ENCODE results near the gene SSBP3. TPM values are rescaled to one million over a fixed set of nuclear protein-coding genes. Genes with fewer than 3 reads are reported as not detected.

Gene SSBP3
- total RNA-seq, 2 experiments from 2014 or later = 90.0 TPM

- peak; percentile 77 for DNase-seq
- Mint-ChIP-seq H3K4me3 (peak overlapping the region; percentile 90), H3K27ac (peak overlapping the region; percentile 95), H3K9me3 (no peaks in the 10 kb centered on the region), H3K27me3 (no peaks in the 10 kb centered on the region), H3K36me3 (ENCODE audit: low read depth) (peaks cover 20% of the 10 kb centered on the region), H3K4me1 (peaks cover 62% of the 10 kb centered on the region)
- ChIA-PET POLR2A (interaction anchor here (0.6 to 2.5 kb wide), 12 partner anchors 21 to 462 kb away, joined by 3 to 60 read pairs (median 6); partner anchors contain the start of genes CYB5RL, IFT25, MRPL37 and TCEANC2), CTCF (interaction anchor here (0.7 to 6.7 kb wide), 7 partner anchors 73 to 226 kb away, joined by 3 to 104 read pairs (median 4); no protein-coding TSS in a partner anchor)
Observed at GRCh38 chr1:54407404-54408146, 1.4 kb upstream of the SSBP3 start.

- no peak for DNase-seq
- Mint-ChIP-seq H3K4me3 (peak overlapping the region; percentile 90), H3K36me3 (ENCODE audit: low read depth) (peaks cover 25% of the 10 kb centered on the region), H3K27ac (peak overlapping the region; percentile 95), H3K9me3 (no peaks in the 10 kb centered on the region), H3K4me1 (peaks cover 63% of the 10 kb centered on the region), H3K27me3 (no peaks in the 10 kb centered on the region)
- CTCF ChIA-PET = interaction anchor here (0.7 to 6.7 kb wide), 7 partner anchors 74 to 226 kb away, joined by 3 to 104 read pairs (median 4); no protein-coding TSS in a partner anchor
- POLR2A ChIA-PET = interaction anchor here (0.6 to 2.5 kb wide), 14 partner anchors 21 to 462 kb away, joined by 3 to 60 read pairs (median 4); partner anchors contain the start of genes CYB5RL, IFT25, MRPL37 and TCEANC2
Observed at GRCh38 chr1:54407154-54407403, 885 bp upstream of the SSBP3 start.

GRCh38 chr1:54405898-54406293 is 298 bp downstream of the SSBP3 start:
- no peaks in the 10 kb centered on the region for H3K27me3 Mint-ChIP-seq
- no peak overlapping the region for H3K27ac Mint-ChIP-seq
- H3K4me3 Mint-ChIP-seq = peak overlapping the region; percentile 65
- peaks cover 71% of the 10 kb centered on the region for H3K4me1 Mint-ChIP-seq
- H3K36me3 Mint-ChIP-seq (ENCODE audit: low read depth) = peaks cover 36% of the 10 kb centered on the region
- no peaks in the 10 kb centered on the region for H3K9me3 Mint-ChIP-seq
- ChIA-PET POLR2A (interaction anchor here (0.6 to 2.5 kb wide), 9 partner anchors 10 to 353 kb away, joined by 3 to 60 read pairs (median 7); partner anchors contain the start of genes CYB5RL, MRPL37, TCEANC2 and TMEM59), CTCF (interaction anchor here (0.7 to 6.7 kb wide), 4 partner anchors 10 to 324 kb away, joined by 3 to 104 read pairs (median 4); no protein-coding TSS in a partner anchor)
- DNase-seq = no peak

GRCh38 chr1:54404939-54405897 is 976 bp downstream of the SSBP3 start:
- Mint-ChIP-seq H3K9me3 (no peaks in the 10 kb centered on the region), H3K4me3 (peak overlapping the region; percentile 79), H3K36me3 (ENCODE audit: low read depth) (peaks cover 43% of the 10 kb centered on the region), H3K27me3 (no peaks in the 10 kb centered on the region), H3K4me1 (peaks cover 72% of the 10 kb centered on the region), H3K27ac (peak overlapping the region; percentile 11)
- POLR2A ChIA-PET = interaction anchor here (2.5 kb wide), 1 partner anchor 83 kb away, joined by 60 read pairs; no protein-coding TSS in a partner anchor
- CTCF ChIA-PET = interaction anchor here (1.3 to 6.7 kb wide), 2 partner anchors 14 to 82 kb away, joined by 3 to 104 read pairs; no protein-coding TSS in a partner anchor
- DNase-seq = no peak

- H3K36me3 Mint-ChIP-seq (ENCODE audit: low read depth) = peaks cover 52% of the 10 kb centered on the region
- H3K4me3 Mint-ChIP-seq = peak overlapping the region; percentile 79
- peaks cover 70% of the 10 kb centered on the region for H3K4me1 Mint-ChIP-seq
- ChIA-PET POLR2A (interaction anchor here (1.4 kb wide), 1 partner anchor 202 kb away, joined by 3 read pairs; no protein-coding TSS in a partner anchor), CTCF (interaction anchor here (1.3 to 6.7 kb wide), 2 partner anchors 13 to 83 kb away, joined by 3 to 104 read pairs; no protein-coding TSS in a partner anchor)
- H3K27ac Mint-ChIP-seq = peak overlapping the region; percentile 45
- H3K27me3 Mint-ChIP-seq = no peaks in the 10 kb centered on the region
- DNase-seq = no peak
- no peaks in the 10 kb centered on the region for H3K9me3 Mint-ChIP-seq
Observed at GRCh38 chr1:54404263-54404662, 1.9 kb downstream of the SSBP3 start.

- no peak for DNase-seq
- Mint-ChIP-seq H3K27ac (peak overlapping the region; percentile 45), H3K27me3 (no peaks in the 10 kb centered on the region), H3K4me1 (peaks cover 69% of the 10 kb centered on the region), H3K36me3 (ENCODE audit: low read depth) (peaks cover 56% of the 10 kb centered on the region), H3K4me3 (peak overlapping the region; percentile 79), H3K9me3 (no peaks in the 10 kb centered on the region)
- CTCF ChIA-PET = interaction anchor here (1.3 to 6.7 kb wide), 2 partner anchors 12 to 84 kb away, joined by 3 to 104 read pairs; no protein-coding TSS in a partner anchor
- POLR2A ChIA-PET = interaction anchor here (0.9 to 1.4 kb wide), 4 partner anchors 17 to 202 kb away, joined by 3 read pairs; no protein-coding TSS in a partner anchor
Observed at GRCh38 chr1:54403808-54404261, 2.4 kb downstream of the SSBP3 start.

GRCh38 chr1:54403405-54403804 is 2.8 kb downstream of the SSBP3 start:
- Mint-ChIP-seq H3K4me3 (peak overlapping the region; percentile 79), H3K9me3 (no peaks in the 10 kb centered on the region), H3K27ac (no peak overlapping the region), H3K27me3 (no peaks in the 10 kb centered on the region), H3K36me3 (ENCODE audit: low read depth) (peaks cover 61% of the 10 kb centered on the region), H3K4me1 (peaks cover 67% of the 10 kb centered on the region)
- POLR2A ChIA-PET = interaction anchor here (0.9 to 1.4 kb wide), 4 partner anchors 17 to 201 kb away, joined by 3 read pairs; no protein-coding TSS in a partner anchor
- DNase-seq = no peak
- CTCF ChIA-PET = interaction anchor here (6.7 kb wide), 1 partner anchor 84 kb away, joined by 104 read pairs; no protein-coding TSS in a partner anchor

- peaks cover 66% of the 10 kb centered on the region for H3K36me3 Mint-ChIP-seq (ENCODE audit: low read depth)
- POLR2A ChIA-PET = interaction anchor here (1.0 kb wide), 1 partner anchor 16 kb away, joined by 3 read pairs; no protein-coding TSS in a partner anchor
Observed at GRCh38 chr1:54402896-54403295, 3.3 kb downstream of the SSBP3 start.

GRCh38 chr1:54401799-54402198 is 4.4 kb downstream of the SSBP3 start:
- H3K4me3 Mint-ChIP-seq = no peak overlapping the region
- H3K36me3 Mint-ChIP-seq (ENCODE audit: low read depth) = peaks cover 75% of the 10 kb centered on the region
- POLR2A ChIA-PET = no interaction called here
- DNase-seq = no peak
- no peaks in the 10 kb centered on the region for H3K27me3 Mint-ChIP-seq
- CTCF ChIA-PET = interaction anchor here (0.8 to 6.7 kb wide), 2 partner anchors 76 to 86 kb away, joined by 3 to 104 read pairs; no protein-coding TSS in a partner anchor
- peaks cover 59% of the 10 kb centered on the region for H3K4me1 Mint-ChIP-seq
- H3K9me3 Mint-ChIP-seq = no peaks in the 10 kb centered on the region
- H3K27ac Mint-ChIP-seq = no peak overlapping the region

More at GRCh38 chr1:54402896-54403295, 3.3 kb downstream of the SSBP3 start:
- CTCF ChIA-PET = interaction anchor here (0.8 to 6.7 kb wide), 2 partner anchors 74 to 85 kb away, joined by 3 to 104 read pairs; no protein-coding TSS in a partner anchor
- Mint-ChIP-seq H3K27me3 (no peaks in the 10 kb centered on the region), H3K4me1 (peaks cover 64% of the 10 kb centered on the region), H3K27ac (no peak overlapping the region), H3K4me3 (no peak overlapping the region), H3K9me3 (no peaks in the 10 kb centered on the region)
- DNase-seq = no peak

GRCh38 chr1:54400329-54400728 is 5.9 kb downstream of the SSBP3 start:
- POLR2A ChIA-PET = no interaction called here
- no peaks in the 10 kb centered on the region for H3K27me3 Mint-ChIP-seq
- no peak for DNase-seq
- CTCF ChIA-PET = no interaction called here
- no peak overlapping the region for H3K4me3 Mint-ChIP-seq
- no peak overlapping the region for H3K27ac Mint-ChIP-seq
- H3K4me1 Mint-ChIP-seq = peaks cover 59% of the 10 kb centered on the region
- H3K9me3 Mint-ChIP-seq = no peaks in the 10 kb centered on the region
- peaks cover 83% of the 10 kb centered on the region for H3K36me3 Mint-ChIP-seq (ENCODE audit: low read depth)

- peaks cover 59% of the 10 kb centered on the region for H3K4me1 Mint-ChIP-seq
- H3K4me3 Mint-ChIP-seq = no peak overlapping the region
- H3K9me3 Mint-ChIP-seq = no peaks in the 10 kb centered on the region
- CTCF ChIA-PET = interaction anchor here (1.2 kb wide), 1 partner anchor 90 kb away, joined by 4 read pairs; no protein-coding TSS in a partner anchor
- no peaks in the 10 kb centered on the region for H3K27me3 Mint-ChIP-seq
- H3K27ac Mint-ChIP-seq = no peak overlapping the region
- peaks cover 86% of the 10 kb centered on the region for H3K36me3 Mint-ChIP-seq (ENCODE audit: low read depth)
- POLR2A ChIA-PET = no interaction called here
- no peak for DNase-seq
Observed at GRCh38 chr1:54399765-54400164, 6.4 kb downstream of the SSBP3 start.

GRCh38 chr1:54398963-54399528 is 7.1 kb downstream of the SSBP3 start:
- H3K4me3 Mint-ChIP-seq = no peak overlapping the region
- no peak overlapping the region for H3K27ac Mint-ChIP-seq
- H3K9me3 Mint-ChIP-seq = no peaks in the 10 kb centered on the region
- peaks cover 83% of the 10 kb centered on the region for H3K36me3 Mint-ChIP-seq (ENCODE audit: low read depth)
- POLR2A ChIA-PET = no interaction called here
- no peaks in the 10 kb centered on the region for H3K27me3 Mint-ChIP-seq
- H3K4me1 Mint-ChIP-seq = peaks cover 52% of the 10 kb centered on the region
- DNase-seq = no peak
- CTCF ChIA-PET = interaction anchor here (1.2 kb wide), 1 partner anchor 91 kb away, joined by 4 read pairs; no protein-coding TSS in a partner anchor

All from activated CD4-positive, alpha-beta memory T cell treated with anti-CD3 and anti-CD28 coated beads, Interleukin-2, amount 10 ng/mL, durations not matched to agents 7 days and 5 days (primary cell).